ENCODE results near the gene TFF1. TPM values are rescaled to one million over a fixed set of nuclear protein-coding genes. Genes with fewer than 3 reads are reported as not detected.
"Not testable (repeated sequence)": the region's sequence is repeated elsewhere in the genome, so short reads cannot be mapped to it uniquely, and the experiment has no call there.

Gene TFF1
- total RNA-seq, 1 donor from 2014 or later = not detected

- H3K9me3 Mint-ChIP-seq (ENCODE audit: unreplicated experiment) = no peaks in the 10 kb centered on the region
- H3K4me3 Mint-ChIP-seq (ENCODE audit: unreplicated experiment) = no peak overlapping the region
- H3K4me1 Mint-ChIP-seq (ENCODE audit: unreplicated experiment) = peaks cover 3% of the 10 kb centered on the region
- DNase-seq (ENCODE audit: low spot score) = no peak
- H3K27ac Mint-ChIP-seq (ENCODE audit: unreplicated experiment) = no peak overlapping the region
- TF ChIP-seq, protein P1, sequence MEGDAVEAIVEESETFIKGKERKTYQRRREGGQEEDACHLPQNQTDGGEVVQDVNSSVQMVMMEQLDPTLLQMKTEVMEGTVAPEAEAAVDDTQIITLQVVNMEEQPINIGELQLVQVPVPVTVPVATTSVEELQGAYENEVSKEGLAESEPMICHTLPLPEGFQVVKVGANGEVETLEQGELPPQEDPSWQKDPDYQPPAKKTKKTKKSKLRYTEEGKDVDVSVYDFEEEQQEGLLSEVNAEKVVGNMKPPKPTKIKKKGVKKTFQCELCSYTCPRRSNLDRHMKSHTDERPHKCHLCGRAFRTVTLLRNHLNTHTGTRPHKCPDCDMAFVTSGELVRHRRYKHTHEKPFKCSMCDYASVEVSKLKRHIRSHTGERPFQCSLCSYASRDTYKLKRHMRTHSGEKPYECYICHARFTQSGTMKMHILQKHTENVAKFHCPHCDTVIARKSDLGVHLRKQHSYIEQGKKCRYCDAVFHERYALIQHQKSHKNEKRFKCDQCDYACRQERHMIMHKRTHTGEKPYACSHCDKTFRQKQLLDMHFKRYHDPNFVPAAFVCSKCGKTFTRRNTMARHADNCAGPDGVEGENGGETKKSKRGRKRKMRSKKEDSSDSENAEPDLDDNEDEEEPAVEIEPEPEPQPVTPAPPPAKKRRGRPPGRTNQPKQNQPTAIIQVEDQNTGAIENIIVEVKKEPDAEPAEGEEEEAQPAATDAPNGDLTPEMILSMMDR (IDR thresholded peaks at IDR 0.05; ENCODE audit: unreplicated experiment) = no peak
- H3K36me3 Mint-ChIP-seq (ENCODE audit: low read depth, unreplicated experiment) = no peaks in the 10 kb centered on the region
- H3K27me3 Mint-ChIP-seq (ENCODE audit: unreplicated experiment) = peaks cover 12% of the 10 kb centered on the region
Measured at GRCh38 chr21:42413093-42413492, 46.8 kb upstream of the TFF1 start.

DNA sequence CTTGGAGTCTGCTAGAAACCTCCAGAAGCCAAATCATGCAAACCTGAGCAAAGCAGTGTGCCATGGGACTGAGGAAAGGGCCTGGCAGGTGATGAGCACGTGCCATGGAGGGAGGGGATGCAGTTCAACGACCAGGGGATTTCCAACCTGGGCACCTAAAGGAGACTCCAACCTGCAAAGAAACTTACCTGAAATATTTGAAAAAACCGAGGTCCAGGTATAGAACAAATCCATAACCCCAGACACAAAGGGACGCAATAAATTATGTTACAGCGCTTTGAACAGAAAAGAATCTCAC, 46.2 kb upstream of the TFF1 start:
- no peak for DNase-seq (ENCODE audit: low spot score)
- Mint-ChIP-seq H3K27ac (ENCODE audit: unreplicated experiment) (no peak overlapping the region), H3K4me1 (ENCODE audit: unreplicated experiment) (peaks cover 3% of the 10 kb centered on the region), H3K9me3 (ENCODE audit: unreplicated experiment) (no peaks in the 10 kb centered on the region), H3K36me3 (ENCODE audit: low read depth, unreplicated experiment) (no peaks in the 10 kb centered on the region), H3K27me3 (ENCODE audit: unreplicated experiment) (peaks cover 12% of the 10 kb centered on the region), H3K4me3 (ENCODE audit: unreplicated experiment) (no peak overlapping the region)
- TF ChIP-seq, protein P1 (IDR thresholded peaks at IDR 0.05; ENCODE audit: unreplicated experiment) = no peak

GRCh38 chr21:42411891-42412635, 45.7 kb upstream of the TFF1 start:
- H3K27ac Mint-ChIP-seq (ENCODE audit: unreplicated experiment) = no peak overlapping the region
- no peak for DNase-seq (ENCODE audit: low spot score)
- H3K4me3 Mint-ChIP-seq (ENCODE audit: unreplicated experiment) = no peak overlapping the region
- no peaks in the 10 kb centered on the region for H3K36me3 Mint-ChIP-seq (ENCODE audit: low read depth, unreplicated experiment)
- H3K27me3 Mint-ChIP-seq (ENCODE audit: unreplicated experiment) = peaks cover 13% of the 10 kb centered on the region
- TF ChIP-seq, protein P1 (IDR thresholded peaks at IDR 0.05; ENCODE audit: unreplicated experiment) = no peak
- peaks cover 3% of the 10 kb centered on the region for H3K4me1 Mint-ChIP-seq (ENCODE audit: unreplicated experiment)
- no peaks in the 10 kb centered on the region for H3K9me3 Mint-ChIP-seq (ENCODE audit: unreplicated experiment)

- Mint-ChIP-seq H3K4me3 (ENCODE audit: unreplicated experiment) (no peak overlapping the region), H3K27me3 (ENCODE audit: unreplicated experiment) (peaks cover 15% of the 10 kb centered on the region), H3K27ac (ENCODE audit: unreplicated experiment) (no peak overlapping the region), H3K9me3 (ENCODE audit: unreplicated experiment) (no peaks in the 10 kb centered on the region), H3K36me3 (ENCODE audit: low read depth, unreplicated experiment) (no peaks in the 10 kb centered on the region), H3K4me1 (ENCODE audit: unreplicated experiment) (peaks cover 3% of the 10 kb centered on the region)
- TF ChIP-seq, protein P1 (IDR thresholded peaks at IDR 0.05; ENCODE audit: unreplicated experiment) = no peak
- DNase-seq (ENCODE audit: low spot score) = no peak
Measured at GRCh38 chr21:42411197-42411869, 45.0 kb upstream of the TFF1 start.

DNA sequence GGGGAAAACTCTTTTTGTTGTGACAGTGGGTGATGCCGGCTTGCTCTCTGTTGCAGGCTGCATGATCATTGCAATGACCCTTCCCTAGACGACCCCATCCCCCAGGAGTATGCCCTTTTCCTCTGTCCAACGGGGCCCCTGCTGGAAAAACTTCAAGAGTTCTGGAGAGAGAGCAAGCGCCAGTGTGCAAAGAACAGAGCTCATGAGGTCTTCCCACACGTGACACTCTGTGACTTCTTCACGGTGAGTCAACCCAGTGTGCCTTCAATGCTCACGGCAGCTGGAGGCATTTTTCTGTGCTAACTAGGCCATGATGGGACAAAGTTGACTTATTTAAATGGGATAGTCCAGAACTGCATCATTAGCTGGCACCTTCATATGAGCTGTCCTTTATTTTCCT, 43.0 kb upstream of the TFF1 start:
- TF ChIP-seq, protein P1 (IDR thresholded peaks at IDR 0.05; ENCODE audit: unreplicated experiment) = no peak
- Mint-ChIP-seq H3K27ac (ENCODE audit: unreplicated experiment) (no peak overlapping the region), H3K4me3 (ENCODE audit: unreplicated experiment) (no peak overlapping the region), H3K27me3 (ENCODE audit: unreplicated experiment) (peaks cover 15% of the 10 kb centered on the region), H3K4me1 (ENCODE audit: unreplicated experiment) (peaks cover 3% of the 10 kb centered on the region), H3K36me3 (ENCODE audit: low read depth, unreplicated experiment) (no peaks in the 10 kb centered on the region), H3K9me3 (ENCODE audit: unreplicated experiment) (no peaks in the 10 kb centered on the region)
- DNase-seq (ENCODE audit: low spot score) = no peak

GRCh38 chr21:42408718-42409117, 42.4 kb upstream of the TFF1 start:
- not testable (repeated sequence) for H3K9me3 Mint-ChIP-seq (ENCODE audit: unreplicated experiment); H3K4me1 Mint-ChIP-seq (ENCODE audit: unreplicated experiment); H3K27ac Mint-ChIP-seq (ENCODE audit: unreplicated experiment); DNase-seq (ENCODE audit: low spot score); H3K4me3 Mint-ChIP-seq (ENCODE audit: unreplicated experiment); H3K36me3 Mint-ChIP-seq (ENCODE audit: low read depth, unreplicated experiment)
- peaks cover 12% of the 10 kb centered on the region for H3K27me3 Mint-ChIP-seq (ENCODE audit: unreplicated experiment)

All from endothelial cell (in vitro differentiated cells).